K562 (cell line): Measurements from ENCODE around the gene JPT1. TPM values are rescaled to one million over a fixed set of nuclear protein-coding genes. Genes with fewer than 3 reads are reported as not detected.
A peak's percentile ranks its signal among the peaks of the same experiment; 100 is the strongest.

Experiments used
- ATAC-seq: fragments of 200-7000 bp; cut with Tn5 transposase; 3 replicates; pipeline ENCODE4 v1.9.1; 2020; ENCODE audit warnings: moderate library complexity
- BruUV-seq: library from RNA; stranded (reverse); fragments of 400-500 nt; replicated peaks from 2 replicates; lab custom pipeline; 2021; lab: Mats Ljungman, UMichigan
- CTCF ChIA-PET: fragments of 300-600 bp; formaldehyde crosslinking; extraction: SDS; loops from one replicate; lab custom pipeline; 2021; ENCODE audit warnings: low intra/inter-chr PET ratio; lab: Yijun Ruan, JAX
- POLR2A ChIA-PET: fragments of 300-600, 350-650 bp; sonication (Branson Sonifier 250); formaldehyde crosslinking; extraction: SDS; loops from one replicate; lab custom pipeline; 2021; ENCODE audit warnings: antibody characterized with exemption, inconsistent platforms; lab: Yijun Ruan, JAX
- DNase-seq, 4 experiments: peaks; one replicate each; pipeline versions ENCODE4 v3.0.0 to v3.0.0-alpha.2; 2011 to 2018; ENCODE audit warnings: low spot score in 3 of 4, mixed read lengths in 3 of 4; ENCODE audit errors: extremely low read depth in 1 of 4
- FAIRE-seq: peaks from 2 replicates; lab custom pipeline; 2011; peaks lifted over from hg19 to GRCh38; lab: Jason Lieb, UNC
- H2AFZ ChIP-seq: 2 replicates; pipeline ENCODE4 v1.6.0; 2011; ENCODE audit warnings: low read depth, low read length, control low read depth, inconsistent platforms
- H3K27ac ChIP-seq: fragments of 200-600 bp; 3 replicates; pipeline ENCODE4 v1.8.0; 2011; ENCODE audit warnings: low read depth, mild to moderate bottlenecking, control low read depth, inconsistent platforms, low read length, moderate library complexity, mixed read lengths; ENCODE audit errors: extremely low read depth
- H3K27me3 ChIP-seq, 2 experiments: fragments of 300-600 bp in 1 of 2; 2 replicates in 1 of 2; 3 replicates in 1 of 2; pipeline versions ENCODE4 v1.6.0 to v1.8.0; 2011; ENCODE audit warnings: inconsistent platforms in 2 of 2, low read length in 2 of 2, mild to moderate bottlenecking in 1 of 2, mixed read lengths in 1 of 2, moderate library complexity in 1 of 2; ENCODE audit not compliant: control insufficient read depth in 2 of 2, insufficient read depth in 2 of 2
- H3K36me3 ChIP-seq: fragments of 300-600 bp; 3 replicates; pipeline ENCODE4 v1.8.0; 2011; ENCODE audit warnings: mild to moderate bottlenecking, low read length, inconsistent platforms; ENCODE audit not compliant: control insufficient read depth, insufficient read depth
- H3K4me1 ChIP-seq, 2 experiments: fragments of 200-600 bp in 1 of 2; replicated peaks in 1 of 2; 2 replicates in 1 of 2; 3 replicates in 1 of 2; pipeline versions ENCODE4 v1.5.1 to v1.8.0; 2011; ENCODE audit warnings: inconsistent platforms in 2 of 2, low read length in 2 of 2, mild to moderate bottlenecking in 1 of 2, mixed read lengths in 1 of 2, moderate library complexity in 1 of 2; ENCODE audit not compliant: control insufficient read depth in 2 of 2, insufficient read depth in 2 of 2
- H3K4me2 ChIP-seq: 2 replicates; pipeline ENCODE4 v1.6.1; 2011; ENCODE audit warnings: low read length, control low read depth, inconsistent platforms, mixed read lengths; ENCODE audit not compliant: insufficient read depth
- H3K4me3 ChIP-seq: fragments of 200-600 bp; sonication (generic), shearing (Covaris generic); 2 replicates; pipeline ENCODE4 v1.5.1; 2016; ENCODE audit warnings: control low read depth, inconsistent platforms
- H3K79me2 ChIP-seq: fragments of 200-600 bp; 3 replicates; pipeline ENCODE4 v1.8.0; 2011; ENCODE audit warnings: low read length, inconsistent platforms; ENCODE audit not compliant: control insufficient read depth, insufficient read depth
- H3K9ac ChIP-seq, 2 experiments: 2 replicates each; pipeline versions ENCODE4 v1.6.0 to v1.6.1; 2011; ENCODE audit warnings: low read depth in 2 of 2, low read length in 2 of 2, control low read depth in 1 of 2, inconsistent platforms in 1 of 2, mild to moderate bottlenecking in 1 of 2, mixed read lengths in 1 of 2; ENCODE audit not compliant: insufficient read depth in 1 of 2
- H3K9me1 ChIP-seq: one replicate; pipeline ENCODE4 v1.6.0; 2011; ENCODE audit warnings: inconsistent platforms, mild to moderate bottlenecking, low read length, moderate library complexity; ENCODE audit not compliant: control insufficient read depth, insufficient read depth
- H3K9me3 ChIP-seq: replicated peaks from 2 replicates; pipeline ENCODE4 v1.5.1; 2011; ENCODE audit warnings: low read depth, low read length, inconsistent platforms; ENCODE audit not compliant: control insufficient read depth, insufficient read depth
- H4K20me1 ChIP-seq: replicated peaks from 2 replicates; pipeline ENCODE4 v1.6.1; 2011; ENCODE audit warnings: low read length, inconsistent platforms, mixed read lengths; ENCODE audit not compliant: control insufficient read depth, insufficient read depth
- DMBX1 ChIP-seq: fragments of 250-450 bp; sonication (Bioruptor Pico); IDR thresholded peaks from 2 replicates; pipeline ENCODE4 v1.8.0; 2022; ENCODE audit warnings: inconsistent platforms, mild to moderate bottlenecking, moderate library complexity, borderline replicate concordance
- FOXJ2 ChIP-seq: fragments of 200-800 bp; sonication (Bioruptor generic); IDR thresholded peaks from 2 replicates; pipeline ENCODE4 v1.6.1; 2016; ENCODE audit warnings: missing genetic modification characterization, missing compliant biosample characterization
- NR2C2 ChIP-seq, 2 experiments: fragments of 200-800 bp in 1 of 2; sonication (Bioruptor generic) in 1 of 2; sonication (generic) in 1 of 2; formaldehyde crosslinking in 1 of 2; IDR thresholded peaks; 2 replicates each; pipeline versions ENCODE4 v1.6.1 to v1.8.0; 2016 to 2022; ENCODE audit warnings: mild to moderate bottlenecking in 1 of 2, missing compliant biosample characterization in 1 of 2, missing genetic modification characterization in 1 of 2, missing genetic modification reagents in 1 of 2
- SIN3A ChIP-seq, 2 experiments: fragments of 150-350 bp in 1 of 2; IDR thresholded peaks; 2 replicates each; pipeline ENCODE4 v1.6.1; 2011 to 2016; ENCODE audit warnings: borderline replicate concordance in 2 of 2, low read depth in 2 of 2, low read length in 2 of 2, mild to moderate bottlenecking in 2 of 2, moderate library complexity in 2 of 2; ENCODE audit not compliant: control insufficient read depth in 1 of 2
- SMARCA5 ChIP-seq: fragments of 450-650 bp; IDR thresholded peaks from 2 replicates; pipeline ENCODE4 v1.6.1; 2016
- SPI1 ChIP-seq: IDR thresholded peaks from 2 replicates; pipeline ENCODE4 v1.6.1; 2011; ENCODE audit warnings: low read depth, low read length, control low read depth, borderline replicate concordance
- TEAD1 ChIP-seq, 2 experiments: fragments of 450-650 bp in 1 of 2; sonication (generic) in 1 of 2; formaldehyde crosslinking; IDR thresholded peaks; 2 replicates each; pipeline versions ENCODE4 v1.4.0 to v1.8.0; 2020 to 2022; ENCODE audit warnings: mild to moderate bottlenecking in 2 of 2, missing genetic modification reagents in 1 of 2
- WGBS: fragments of 100-300 bp; shearing (Covaris generic); methylation state at CpG from one replicate; pipeline ENCODE4 v1.1.6; 2016; ENCODE audit warnings: low coverage, mixed read lengths; ENCODE audit not compliant: insufficient coverage; ENCODE audit errors: missing lambda C conversion rate; 5-methylcytosine and 5-hydroxymethylcytosine counted together
- in situ Hi-C: fragments of 300-500 bp; cut with MboI; formaldehyde crosslinking; loops from 4 replicates; pipeline ENCODE4 v1.15.0; 2018; ENCODE audit warnings: inconsistent platforms, mixed read lengths
- intact Hi-C: fragments of 100-400 bp; cut with micrococcal nuclease; formaldehyde crosslinking; loops from 2 replicates; pipeline ENCODE4 v1.14.2; 2022
- polyA plus RNA-seq, 8 experiments: library from polyadenylated mRNA; depleted of rRNA in 4 of 8; stranded (reverse) in 5 of 8; unstranded in 3 of 8; fragments of >200 nt; fragmentation: Nextera tagmentation in 2 of 8; fragmentation: Illumina TruSeq in 1 of 8; extraction: Ambion mirVana in 2 of 8; extraction: Trizol in 1 of 8; gene quantifications; 2 replicates each; pipeline versions ENCODE4 v1.2.1 to v1.2.3, GENCODE V29; 2011 to 2014; ENCODE audit warnings: inconsistent platforms in 1 of 8, missing spikeins in 1 of 8
- total RNA-seq, 7 experiments: library from RNA; depleted of rRNA in 6 of 7; stranded (reverse); fragments of >200 nt in 6 of 7; fragmentation: Illumina TruSeq in 2 of 7; extraction: Trizol in 2 of 7; gene quantifications; 2 replicates each; pipeline versions ENCODE4 v1.2.1 to v1.2.3, GENCODE V29; 2011 to 2021; ENCODE audit warnings: low replicate concordance in 1 of 7
- TF ChIP-seq, protein P1 (sequence below): sonication (generic); formaldehyde crosslinking; IDR thresholded peaks from 2 replicates; pipeline ENCODE4 v1.8.0; 2022; ENCODE audit warnings: mild to moderate bottlenecking, low read depth, missing genetic modification reagents
- TF ChIP-seq, protein P2 (sequence below): fragments of 450-650 bp; IDR thresholded peaks from 2 replicates; pipeline ENCODE4 v1.6.1; 2016
- TF ChIP-seq, protein P3 (sequence below): fragments of 150-350 bp; IDR thresholded peaks from 2 replicates; pipeline ENCODE4 v1.6.1; 2014; ENCODE audit warnings: low read depth, mild to moderate bottlenecking, low read length, borderline replicate concordance
- TF ChIP-seq, protein P4 (sequence below), 2 experiments: fragments of 250-450 bp in 1 of 2; fragments of 450-650 bp in 1 of 2; sonication (Bioruptor Pico) in 1 of 2; IDR thresholded peaks; 2 replicates each; pipeline versions ENCODE4 v1.6.1 to v1.8.0; 2016 to 2021; ENCODE audit warnings: mild to moderate bottlenecking in 2 of 2, moderate library complexity in 2 of 2, missing compliant biosample characterization in 1 of 2, missing genetic modification characterization in 1 of 2
- TF ChIP-seq, protein P5 (sequence below): fragments of 450-650 bp; formaldehyde crosslinking; IDR thresholded peaks from 2 replicates; pipeline ENCODE4 v1.4.0; 2022; ENCODE audit warnings: missing genetic modification characterization

JPT1 gene
- total and polyA plus RNA-seq, 9 of the 15 experiments (the other 6 are each of a cell fraction or from before 2014, with no cell fraction given): 56.7 to 292 (median 144) TPM

DNA sequence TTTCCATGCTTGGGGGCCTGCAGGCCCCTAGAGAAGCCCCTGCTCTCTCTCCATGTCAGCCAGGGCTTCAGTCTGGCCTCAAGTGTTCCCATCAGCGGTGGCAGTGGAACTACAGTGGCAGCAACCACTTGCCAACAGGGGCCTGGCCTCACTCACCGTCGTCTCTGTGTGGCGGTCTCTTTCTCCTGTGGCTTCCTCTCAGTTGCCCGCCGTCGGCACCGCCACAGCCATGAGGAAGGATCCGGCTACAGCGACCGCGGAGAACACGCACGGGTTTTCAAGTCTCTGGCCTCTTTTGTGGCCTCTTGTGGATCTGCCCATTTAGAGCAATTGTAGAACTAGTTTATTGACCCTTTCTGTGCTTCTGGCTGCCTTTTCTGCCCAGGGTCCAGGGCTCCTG, 36.0 kb downstream of the JPT1 start (continued):
- TF ChIP-seq TEAD1 (CRISPR knock-in tag; IDR thresholded peaks at IDR 0.05) (no peak), SPI1 (no peak), SMARCA5 (no peak), NR2C2 (CRISPR knock-in tag; IDR thresholded peaks at IDR 0.05) (no peak), NR2C2 (tag; IDR thresholded peaks at IDR 0.05) (no peak), FOXJ2 (tag) (no peak)

DNA sequence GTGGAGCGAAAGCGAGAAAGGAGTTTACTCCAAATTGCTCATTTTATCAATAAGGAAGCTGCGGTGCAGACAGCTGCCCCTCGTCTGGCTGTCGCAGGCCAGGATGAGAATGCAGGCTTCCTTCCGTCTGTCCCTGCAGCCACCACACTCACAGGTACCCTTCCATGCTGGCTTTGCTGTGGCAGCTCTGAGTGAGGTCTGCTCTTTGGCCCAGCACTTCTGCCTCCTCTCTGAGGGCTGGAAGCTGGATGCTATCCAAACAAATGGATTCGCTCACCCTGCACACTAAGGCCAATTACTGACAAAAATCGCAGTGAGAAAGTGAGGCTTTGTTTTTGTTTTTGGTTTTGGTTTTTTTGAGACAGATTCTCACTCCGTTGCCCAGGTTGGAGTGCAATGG, 37.6 kb downstream of the JPT1 start:
- intact Hi-C loops: no loop called here
- TF ChIP-seq, protein P1, sequence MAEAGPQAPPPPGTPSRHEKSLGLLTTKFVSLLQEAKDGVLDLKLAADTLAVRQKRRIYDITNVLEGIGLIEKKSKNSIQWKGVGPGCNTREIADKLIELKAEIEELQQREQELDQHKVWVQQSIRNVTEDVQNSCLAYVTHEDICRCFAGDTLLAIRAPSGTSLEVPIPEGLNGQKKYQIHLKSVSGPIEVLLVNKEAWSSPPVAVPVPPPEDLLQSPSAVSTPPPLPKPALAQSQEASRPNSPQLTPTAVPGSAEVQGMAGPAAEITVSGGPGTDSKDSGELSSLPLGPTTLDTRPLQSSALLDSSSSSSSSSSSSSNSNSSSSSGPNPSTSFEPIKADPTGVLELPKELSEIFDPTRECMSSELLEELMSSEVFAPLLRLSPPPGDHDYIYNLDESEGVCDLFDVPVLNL (CRISPR knock-in tag): no peak
- TF ChIP-seq DMBX1 (CRISPR knock-in tag): no peak
- TF ChIP-seq, protein P2, sequence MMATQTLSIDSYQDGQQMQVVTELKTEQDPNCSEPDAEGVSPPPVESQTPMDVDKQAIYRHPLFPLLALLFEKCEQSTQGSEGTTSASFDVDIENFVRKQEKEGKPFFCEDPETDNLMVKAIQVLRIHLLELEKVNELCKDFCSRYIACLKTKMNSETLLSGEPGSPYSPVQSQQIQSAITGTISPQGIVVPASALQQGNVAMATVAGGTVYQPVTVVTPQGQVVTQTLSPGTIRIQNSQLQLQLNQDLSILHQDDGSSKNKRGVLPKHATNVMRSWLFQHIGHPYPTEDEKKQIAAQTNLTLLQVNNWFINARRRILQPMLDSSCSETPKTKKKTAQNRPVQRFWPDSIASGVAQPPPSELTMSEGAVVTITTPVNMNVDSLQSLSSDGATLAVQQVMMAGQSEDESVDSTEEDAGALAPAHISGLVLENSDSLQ: no peak
- TF ChIP-seq, protein P3, sequence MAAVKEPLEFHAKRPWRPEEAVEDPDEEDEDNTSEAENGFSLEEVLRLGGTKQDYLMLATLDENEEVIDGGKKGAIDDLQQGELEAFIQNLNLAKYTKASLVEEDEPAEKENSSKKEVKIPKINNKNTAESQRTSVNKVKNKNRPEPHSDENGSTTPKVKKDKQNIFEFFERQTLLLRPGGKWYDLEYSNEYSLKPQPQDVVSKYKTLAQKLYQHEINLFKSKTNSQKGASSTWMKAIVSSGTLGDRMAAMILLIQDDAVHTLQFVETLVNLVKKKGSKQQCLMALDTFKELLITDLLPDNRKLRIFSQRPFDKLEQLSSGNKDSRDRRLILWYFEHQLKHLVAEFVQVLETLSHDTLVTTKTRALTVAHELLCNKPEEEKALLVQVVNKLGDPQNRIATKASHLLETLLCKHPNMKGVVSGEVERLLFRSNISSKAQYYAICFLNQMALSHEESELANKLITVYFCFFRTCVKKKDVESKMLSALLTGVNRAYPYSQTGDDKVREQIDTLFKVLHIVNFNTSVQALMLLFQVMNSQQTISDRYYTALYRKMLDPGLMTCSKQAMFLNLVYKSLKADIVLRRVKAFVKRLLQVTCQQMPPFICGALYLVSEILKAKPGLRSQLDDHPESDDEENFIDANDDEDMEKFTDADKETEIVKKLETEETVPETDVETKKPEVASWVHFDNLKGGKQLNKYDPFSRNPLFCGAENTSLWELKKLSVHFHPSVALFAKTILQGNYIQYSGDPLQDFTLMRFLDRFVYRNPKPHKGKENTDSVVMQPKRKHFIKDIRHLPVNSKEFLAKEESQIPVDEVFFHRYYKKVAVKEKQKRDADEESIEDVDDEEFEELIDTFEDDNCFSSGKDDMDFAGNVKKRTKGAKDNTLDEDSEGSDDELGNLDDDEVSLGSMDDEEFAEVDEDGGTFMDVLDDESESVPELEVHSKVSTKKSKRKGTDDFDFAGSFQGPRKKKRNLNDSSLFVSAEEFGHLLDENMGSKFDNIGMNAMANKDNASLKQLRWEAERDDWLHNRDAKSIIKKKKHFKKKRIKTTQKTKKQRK: no peak
- no peak for TF ChIP-seq SIN3A (IDR thresholded peaks at IDR 0.05; ENCODE audit: borderline replicate concordance in 2 of 2, control insufficient read depth in 1 of 2, low read depth in 2 of 2, low read length in 2 of 2)
- TF ChIP-seq, protein P4, sequence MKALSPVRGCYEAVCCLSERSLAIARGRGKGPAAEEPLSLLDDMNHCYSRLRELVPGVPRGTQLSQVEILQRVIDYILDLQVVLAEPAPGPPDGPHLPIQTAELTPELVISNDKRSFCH (CRISPR knock-in tag; IDR thresholded peaks at IDR 0.05): no peak
- TF ChIP-seq, protein P4 (tag; IDR thresholded peaks at IDR 0.05): no peak
- TF ChIP-seq, protein P5, sequence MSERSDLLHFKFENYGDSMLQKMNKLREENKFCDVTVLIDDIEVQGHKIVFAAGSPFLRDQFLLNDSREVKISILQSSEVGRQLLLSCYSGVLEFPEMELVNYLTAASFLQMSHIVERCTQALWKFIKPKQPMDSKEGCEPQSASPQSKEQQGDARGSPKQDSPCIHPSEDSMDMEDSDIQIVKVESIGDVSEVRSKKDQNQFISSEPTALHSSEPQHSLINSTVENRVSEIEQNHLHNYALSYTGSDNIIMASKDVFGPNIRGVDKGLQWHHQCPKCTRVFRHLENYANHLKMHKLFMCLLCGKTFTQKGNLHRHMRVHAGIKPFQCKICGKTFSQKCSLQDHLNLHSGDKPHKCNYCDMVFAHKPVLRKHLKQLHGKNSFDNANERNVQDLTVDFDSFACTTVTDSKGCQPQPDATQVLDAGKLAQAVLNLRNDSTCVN (CRISPR knock-in tag): no peak

More for the DNA sequence above, 37.6 kb downstream of the JPT1 start:
- Histone ChIP-seq H3K4me3 (no peak overlapping the region), H3K4me1 (peaks cover 10 to 18% of the 10 kb centered on the region in 2 experiments), H3K9me1 (no peaks in the 10 kb centered on the region), H3K36me3 (peaks cover 37% of the 10 kb centered on the region; the same call in 2 of the 3 replicates), H2AFZ (no peak overlapping the region), H3K27ac (no peak overlapping the region), H3K79me2 (peaks cover 17% of the 10 kb centered on the region), H3K27me3 (no peaks in the 10 kb centered on the region), H3K9ac (0 out of 4 replicates have a peak overlapping the region, but pooled peaks of 1 of the 2 experiments have one; percentile 76), H3K4me2 (no peak overlapping the region), H3K9me3 (no peaks in the 10 kb centered on the region), H4K20me1 (no peaks in the 10 kb centered on the region)
- ChIA-PET POLR2A (interaction anchor here (0.7 to 1.7 kb wide), 5 partner anchors 10 to 105 kb away, joined by 3 to 6 read pairs (median 4); partner anchors contain the start of genes JPT1 and NT5C), CTCF (no interaction called here)
- no TSS peak for BruUV-seq
- in situ Hi-C loops: loop anchor here (10.0 kb wide), 1 partner anchor 298 kb away; no protein-coding TSS in a partner anchor
- WGBS: 81% methylated on average over 9 of the region's 9 CpGs
- DNase-seq (no peak), FAIRE-seq (no peak), ATAC-seq (no peak)
